DMS79 treated with DMSO at 0.1 percent for 48 hours (cell line): Measurements from ENCODE around the gene TFDP1.

Experiments used
- DNase-seq: peaks from one replicate; lab custom pipeline; 2025; lab: John Stamatoyannopoulos, UW

TFDP1 gene

GRCh38 chr13:113598481-113598880 lies 13.9 kb downstream of the TFDP1 start:
- DNase-seq = no peak

DNA sequence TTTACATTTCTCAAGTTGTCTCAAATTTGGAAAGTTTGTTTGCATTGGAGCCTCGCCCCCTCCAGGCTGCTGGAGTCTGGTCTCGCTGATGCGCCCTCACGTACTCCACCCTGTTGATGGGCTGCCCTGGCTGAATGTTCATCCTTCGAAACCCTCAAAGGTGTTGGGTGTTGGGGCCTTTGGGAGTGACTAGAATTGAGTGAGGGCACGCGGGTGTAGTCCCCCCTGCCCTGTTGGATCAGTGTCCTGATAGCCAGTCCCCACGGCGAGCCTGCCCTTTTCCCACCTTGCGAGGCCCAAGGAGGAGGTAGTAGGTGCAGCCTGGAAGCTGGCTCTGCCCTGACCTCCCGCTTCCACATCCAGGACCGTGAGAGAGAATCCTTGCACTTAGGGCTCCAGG lies 14.8 kb downstream of the TFDP1 start:
- DNase-seq = no peak

DNA sequence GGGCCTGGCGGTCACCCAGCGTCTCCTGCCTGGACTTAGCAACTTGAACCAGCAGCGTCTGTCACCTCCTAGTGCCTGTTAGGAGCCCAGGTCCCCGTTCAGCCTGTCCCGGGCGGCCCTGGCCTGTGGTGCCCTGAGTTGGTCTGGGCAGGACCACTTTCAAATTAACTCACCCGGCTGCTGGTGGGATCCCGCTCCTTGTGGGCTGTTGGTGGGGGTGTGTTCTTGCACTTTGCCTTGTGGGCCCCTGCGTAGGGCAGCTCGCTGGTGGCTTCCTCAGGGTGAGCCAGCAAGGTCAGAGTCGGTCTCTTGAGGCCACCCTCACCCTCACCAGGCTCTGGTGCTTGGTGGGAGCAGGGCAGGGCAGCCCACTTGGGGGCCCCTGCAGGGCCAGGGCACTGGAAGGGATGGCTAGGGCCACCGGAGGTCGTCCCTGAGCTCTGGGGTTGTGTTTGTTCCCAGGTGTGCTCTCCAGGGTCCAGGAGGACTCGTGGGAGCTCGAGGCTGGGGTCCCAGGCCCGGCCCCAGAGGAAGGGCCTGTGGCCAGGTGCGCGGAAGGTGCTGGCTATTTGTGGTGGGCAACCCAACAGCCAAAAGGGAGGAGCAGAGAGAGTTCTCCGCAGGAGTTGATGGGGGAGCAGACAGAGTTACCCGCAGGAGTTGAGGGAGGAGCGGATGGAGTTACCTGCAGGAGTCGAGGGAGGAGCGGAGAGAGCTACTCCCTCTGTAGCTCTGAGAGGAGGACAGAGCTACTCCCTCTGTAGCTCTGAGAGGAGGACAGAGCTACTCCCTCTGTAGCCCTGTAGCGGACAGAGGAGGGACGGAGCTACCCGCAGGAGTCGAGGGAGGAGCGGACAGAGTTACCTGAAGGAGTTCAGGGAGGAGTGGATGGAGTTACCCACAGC lies 16.9 kb downstream of the TFDP1 start:
- DNase-seq = no peak

GRCh38 chr13:113602291-113602988 lies 17.9 kb downstream of the TFDP1 start:
- DNase-seq = no peak

- DNase-seq = no peak
Observed at GRCh38 chr13:113603116-113603710, 18.7 kb downstream of the TFDP1 start.

GRCh38 chr13:113604186-113604585 lies 19.6 kb downstream of the TFDP1 start:
- DNase-seq = no peak

DNA sequence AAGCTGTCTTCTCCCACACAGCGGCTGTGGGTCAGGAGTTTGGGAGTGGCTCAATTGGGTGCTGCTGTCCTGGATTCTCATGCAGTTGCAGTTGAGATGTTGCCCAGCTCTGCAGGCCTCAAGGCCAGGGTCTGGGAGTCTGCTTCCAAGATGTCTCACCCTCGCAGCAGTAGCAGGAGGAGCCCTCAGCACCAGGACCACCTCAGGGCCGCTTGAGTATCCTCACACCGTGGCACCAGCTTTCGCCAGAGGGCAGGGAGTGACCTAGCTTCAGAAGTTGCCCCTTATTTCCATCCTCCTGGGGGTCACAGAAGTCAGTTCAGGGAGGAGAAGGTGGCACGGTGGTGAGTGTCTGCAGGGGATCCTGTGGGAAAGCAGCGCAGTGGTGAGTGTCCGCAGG lies 20.9 kb downstream of the TFDP1 start:
- DNase-seq = no peak

- no peak for DNase-seq
Observed at GRCh38 chr13:113605866-113606438, 21.4 kb downstream of the TFDP1 start.

- DNase-seq = no peak
Observed at GRCh38 chr13:113607056-113607888, 22.7 kb downstream of the TFDP1 start.

DNA sequence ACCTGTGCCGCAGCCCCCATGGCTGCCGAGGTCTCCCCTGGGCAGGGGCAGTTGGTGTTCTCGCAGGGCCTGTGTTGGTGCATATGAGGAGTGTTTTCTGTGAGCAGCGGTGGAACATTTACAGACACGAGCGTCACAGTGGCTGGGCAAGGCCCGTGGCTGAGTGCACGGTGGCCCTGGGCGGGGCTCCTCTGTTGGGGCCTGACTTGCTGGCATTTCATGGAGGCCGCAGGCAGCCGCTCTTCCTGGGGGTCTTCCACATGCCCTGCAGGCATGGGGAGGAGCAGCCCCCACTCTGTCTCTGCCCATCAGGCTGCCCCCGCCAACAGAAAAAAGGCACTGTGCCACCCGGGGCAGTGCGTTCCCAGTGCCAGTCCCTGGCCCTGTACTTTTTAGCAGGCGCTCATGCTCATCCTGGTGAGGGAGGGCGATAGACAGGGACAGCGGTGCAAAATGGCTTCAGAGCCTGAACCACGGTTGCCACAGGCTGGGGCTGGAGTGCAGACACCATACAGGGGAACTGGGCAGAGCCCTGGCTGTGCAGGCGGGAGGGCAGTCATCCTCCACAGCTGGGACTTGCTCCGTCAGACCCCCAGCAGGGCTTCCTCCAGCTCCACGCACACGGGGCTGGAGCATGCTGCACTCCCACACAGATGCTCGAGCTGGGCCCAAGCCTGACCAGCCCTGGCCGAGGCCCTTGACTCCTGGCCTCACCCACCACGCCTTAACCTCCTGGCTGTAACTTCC lies 23.5 kb downstream of the TFDP1 start:
- no peak for DNase-seq

GRCh38 chr13:113608967-113609533 lies 24.5 kb downstream of the TFDP1 start:
- no peak for DNase-seq

GRCh38 chr13:113609616-113610015 lies 25.1 kb downstream of the TFDP1 start:
- DNase-seq = no peak

- no peak for DNase-seq
Observed at GRCh38 chr13:113610266-113610665, 25.7 kb downstream of the TFDP1 start.

GRCh38 chr13:113611996-113612395 lies 27.4 kb downstream of the TFDP1 start:
- no peak for DNase-seq

- DNase-seq = no peak
Observed at GRCh38 chr13:113612607-113613006, 28.1 kb downstream of the TFDP1 start.

- DNase-seq = no peak
Observed at GRCh38 chr13:113613789-113614379, 29.3 kb downstream of the TFDP1 start.

DNA sequence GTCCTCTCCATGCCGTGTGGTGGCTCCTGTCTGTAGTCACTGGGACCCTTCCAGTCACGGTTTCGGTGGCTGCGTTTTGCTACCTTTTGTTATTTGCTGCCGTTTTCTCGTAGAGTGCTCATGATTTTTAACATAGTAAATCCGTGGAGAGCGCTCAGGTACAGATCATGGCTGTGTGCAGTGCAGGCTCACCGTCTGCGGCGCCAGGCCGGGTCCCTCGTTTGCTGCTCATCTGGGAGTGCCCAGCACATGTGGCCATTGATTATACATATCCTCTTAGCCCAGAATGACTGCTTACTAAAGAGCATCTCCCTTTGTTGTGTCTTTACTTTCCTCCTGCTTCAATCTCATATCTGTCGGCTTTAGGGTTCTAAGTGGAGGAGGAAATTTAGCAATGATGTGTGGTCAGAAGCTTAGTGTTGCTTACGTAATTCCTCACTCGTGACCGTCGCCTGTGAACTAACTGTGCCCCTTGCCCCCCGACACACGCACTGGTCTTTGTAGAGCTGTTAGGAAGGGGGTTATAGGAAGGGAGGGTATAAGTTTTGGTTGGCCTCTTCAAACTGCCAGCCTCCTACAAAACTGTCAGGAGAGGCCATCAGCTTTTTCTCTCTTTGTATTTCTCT lies 31.8 kb downstream of the TFDP1 start:
- DNase-seq = peak; percentile 63

DNA sequence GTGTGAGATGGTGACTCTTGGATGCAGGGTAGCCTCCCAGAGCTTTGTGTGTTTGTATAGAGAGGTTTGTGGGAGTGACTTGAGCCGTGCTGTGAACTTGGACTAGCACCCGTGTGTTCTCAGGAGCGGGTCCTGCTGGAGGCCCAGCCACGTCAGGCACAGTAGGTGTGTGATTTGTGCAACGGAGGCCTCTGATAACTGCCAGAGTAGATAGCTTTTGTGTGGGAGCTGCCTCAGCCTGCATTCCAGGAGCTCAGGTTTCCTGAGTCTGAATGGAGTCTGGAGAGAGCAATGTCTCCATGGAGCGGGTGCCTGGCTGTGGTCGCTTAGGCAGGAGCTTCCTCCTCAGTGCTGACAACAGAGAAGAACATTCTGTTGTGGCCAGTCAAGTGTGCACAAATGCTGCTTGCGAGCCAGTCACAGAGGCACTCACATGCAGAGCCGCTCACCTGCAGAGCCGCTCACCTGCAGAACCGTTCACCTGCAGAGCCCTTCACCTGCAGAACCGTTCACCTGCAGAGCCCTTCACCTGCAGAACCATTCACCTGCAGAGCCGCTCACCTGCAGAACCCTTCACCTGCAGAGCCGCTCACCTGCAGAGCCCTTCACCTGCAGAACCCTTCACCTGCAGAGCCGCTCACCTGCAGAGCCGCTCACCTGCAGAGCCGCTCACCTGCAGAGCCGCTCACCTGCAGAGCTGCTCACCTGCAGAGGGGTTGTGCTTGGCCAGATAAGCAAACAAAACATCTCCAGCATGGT lies 32.6 kb downstream of the TFDP1 start:
- DNase-seq = peak; percentile 97

GRCh38 chr13:113617961-113618360 lies 33.4 kb downstream of the TFDP1 start:
- DNase-seq = peak; percentile 57
